Transverse colon (tissue), 4 donors: ENCODE data around the gene SF3A1. TPM values are rescaled to one million over a fixed set of nuclear protein-coding genes. Genes with fewer than 3 reads are reported as not detected.

Experiments used
- DNase-seq: peaks from one replicate; pipeline ENCODE4 v3.0.0-alpha.2; 2019
- H3K27ac ChIP-seq, 4 donors: fragments of 200-600 bp; sonication (generic); 2 replicates each; pipeline ENCODE4 v1.5.1; 2016 to 2018; ENCODE audit warnings: inconsistent platforms in 4 of 4
- H3K27me3 ChIP-seq: fragments of 200-600 bp; sonication (generic); 2 replicates; pipeline ENCODE4 v1.5.1; 2017; ENCODE audit warnings: inconsistent platforms
- H3K36me3 ChIP-seq, 4 donors: fragments of 200-600 bp; sonication (generic); 2 replicates each; pipeline ENCODE4 v1.5.1; 2017 to 2019; ENCODE audit warnings: inconsistent platforms in 4 of 4
- H3K4me1 ChIP-seq, 4 donors: fragments of 200-600 bp; sonication (generic); 2 replicates each; pipeline ENCODE4 v1.5.1; 2017 to 2020; ENCODE audit warnings: inconsistent platforms in 4 of 4
- H3K4me3 ChIP-seq, 4 donors: fragments of 200-600 bp; sonication (generic); 1 replicate in 1 of 4; 2 replicates in 3 of 4; pipeline versions ENCODE4 v1.5.1 to v1.6.1; 2017 to 2019; ENCODE audit warnings: inconsistent platforms in 4 of 4
- H3K9me3 ChIP-seq, 2 donors: fragments of 200-600 bp; sonication (generic); 2 replicates each; pipeline ENCODE4 v1.5.1; 2017 to 2019; ENCODE audit warnings: inconsistent platforms in 2 of 2
- EP300 ChIP-seq: sonication (generic); formaldehyde crosslinking; IDR thresholded peaks from one replicate; pipeline ENCODE4 v1.6.1; 2017; ENCODE audit warnings: antibody characterized with exemption, low read depth
- POLR2A ChIP-seq: fragments of 450-650 bp; IDR thresholded peaks from one replicate; pipeline ENCODE4 v1.6.1; 2016; ENCODE audit warnings: antibody characterized with exemption, mild to moderate bottlenecking, moderate library complexity
- POLR2AphosphoS5 ChIP-seq, 3 donors: sonication (generic); formaldehyde crosslinking; IDR thresholded peaks; one replicate each; pipeline ENCODE4 v1.6.1; 2016; ENCODE audit warnings: antibody characterized with exemption in 3 of 3
- WGBS, 2 donors: methylation state at CpG; one replicate each; pipeline ENCODE4 v1.1.5; 2018; ENCODE audit warnings: low coverage in 1 of 2; 5-methylcytosine and 5-hydroxymethylcytosine counted together
- in situ Hi-C, 4 donors: fragments of 200-750 bp; cut with MboI; loops; one replicate each; pipeline versions ENCODE4 v1.15.0 to v1.15.1; 2017; ENCODE audit warnings: low sequenced_read_pairs in 3 of 4, low pct_ligation_motif_present in 1 of 4, low pct_unique_long_range_greater_than_20kb in 1 of 4
- intact Hi-C: fragments of 100-400 bp; cut with DNase I; formaldehyde crosslinking; loops from one replicate; pipeline ENCODE4 v1.15.1; 2023; ENCODE audit warnings: low total_unique reads
- total RNA-seq, 4 donors: library from RNA; depleted of rRNA; stranded (reverse); fragments of >200 nt; gene quantifications; one replicate each; pipeline ENCODE4 v1.1.0, GENCODE V29; 2016
- TF ChIP-seq, protein P1 (sequence below), 5 experiments: fragments of 200-600 bp in 3 of 5; fragments of 450-650 bp in 2 of 5; sonication (generic) in 3 of 5; IDR thresholded peaks; 1 replicate in 2 of 5; 2 replicates in 3 of 5; pipeline ENCODE4 v1.5.1; 2016 to 2017; ENCODE audit warnings: antibody characterized with exemption in 5 of 5, inconsistent platforms in 3 of 5, mild to moderate bottlenecking in 2 of 5, moderate library complexity in 1 of 5

SF3A1 gene
- total RNA-seq, 4 donors from 2014 or later, result 73.2 to 664 (median 99.3) TPM

DNA sequence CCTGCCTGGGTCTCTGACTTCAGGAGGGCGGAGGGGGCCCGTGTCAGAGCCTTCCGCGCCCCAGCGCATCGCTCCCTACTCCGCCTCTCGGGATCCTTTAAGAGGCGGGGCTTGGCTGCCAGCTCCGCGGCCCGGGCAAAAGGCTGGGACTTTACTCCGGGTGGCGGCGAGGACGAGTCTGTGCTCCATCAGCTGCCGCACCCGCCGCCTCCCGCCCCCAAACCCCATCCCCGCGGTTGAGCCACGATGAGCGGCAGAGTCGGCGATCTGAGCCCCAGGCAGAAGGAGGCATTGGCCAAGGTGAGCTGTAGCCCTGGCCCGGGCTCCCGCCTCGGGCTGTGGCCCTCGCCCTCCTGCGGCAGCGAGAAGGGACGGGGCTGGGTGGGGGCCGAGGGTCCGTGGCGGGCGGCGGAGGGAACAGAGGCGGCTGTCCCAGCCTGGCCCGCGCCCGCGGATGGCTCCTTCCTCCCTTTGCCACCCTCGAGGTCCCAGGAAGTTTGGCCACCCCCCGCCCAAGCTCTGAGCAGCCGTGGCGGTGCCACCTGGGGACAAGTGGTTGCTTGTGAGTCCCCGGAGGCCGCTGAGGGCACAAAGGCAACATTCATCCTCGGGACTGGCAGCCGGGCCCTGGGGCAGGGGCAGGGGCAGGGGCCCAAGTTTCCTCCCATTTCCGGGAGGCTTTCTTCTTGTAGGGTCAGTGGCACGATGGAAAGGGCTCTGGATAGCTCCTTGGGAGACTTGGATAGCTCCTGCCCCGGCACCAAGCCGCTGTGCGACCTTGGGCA, 40.4 kb upstream of the SF3A1 start, which contains the start of gene SEC14L2:
SEC14L2 (plus strand) TSS at position 148 of the 785 bp plus-strand sequence; CDS start at position 247, 99 bp downstream.
- Histone ChIP-seq H3K27me3 (peaks cover 16% of the 10 kb centered on the region), H3K27ac (peak within 1 kb of the TSS; percentile 35 to 57 (median 38)), H3K9me3 (no peaks in the 10 kb centered on the region), H3K36me3 (no peaks in the 10 kb centered on the region), H3K4me3 (peak within 1 kb of the TSS; percentile 45 to 61 (median 50)), H3K4me1 (peaks cover 3 to 24% (median 17%) of the 10 kb centered on the region in 4 donors)
- DNase-seq, result peak; percentile 78
- in situ Hi-C loops, result loop anchor here (10.0 to 25.0 kb wide), 4 partner anchors 90 to 285 kb away; partner anchors contain the start of genes CASTOR1 (in 1 of the 4) and OSM (in 1 of the 4)
- 9% methylated on average over 5 of the region's 56 CpGs; no CpG with 5 or more reads in 1 of the 2 donors for WGBS, 2 donors
- intact Hi-C loops, result no loop called here
- peak in 2 of 3 donors; percentile 26 to 51 for TF ChIP-seq POLR2AphosphoS5 (IDR thresholded peaks at IDR 0.05)
- peak; percentile 16 for TF ChIP-seq POLR2A
- TF ChIP-seq, protein P1, sequence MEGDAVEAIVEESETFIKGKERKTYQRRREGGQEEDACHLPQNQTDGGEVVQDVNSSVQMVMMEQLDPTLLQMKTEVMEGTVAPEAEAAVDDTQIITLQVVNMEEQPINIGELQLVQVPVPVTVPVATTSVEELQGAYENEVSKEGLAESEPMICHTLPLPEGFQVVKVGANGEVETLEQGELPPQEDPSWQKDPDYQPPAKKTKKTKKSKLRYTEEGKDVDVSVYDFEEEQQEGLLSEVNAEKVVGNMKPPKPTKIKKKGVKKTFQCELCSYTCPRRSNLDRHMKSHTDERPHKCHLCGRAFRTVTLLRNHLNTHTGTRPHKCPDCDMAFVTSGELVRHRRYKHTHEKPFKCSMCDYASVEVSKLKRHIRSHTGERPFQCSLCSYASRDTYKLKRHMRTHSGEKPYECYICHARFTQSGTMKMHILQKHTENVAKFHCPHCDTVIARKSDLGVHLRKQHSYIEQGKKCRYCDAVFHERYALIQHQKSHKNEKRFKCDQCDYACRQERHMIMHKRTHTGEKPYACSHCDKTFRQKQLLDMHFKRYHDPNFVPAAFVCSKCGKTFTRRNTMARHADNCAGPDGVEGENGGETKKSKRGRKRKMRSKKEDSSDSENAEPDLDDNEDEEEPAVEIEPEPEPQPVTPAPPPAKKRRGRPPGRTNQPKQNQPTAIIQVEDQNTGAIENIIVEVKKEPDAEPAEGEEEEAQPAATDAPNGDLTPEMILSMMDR (IDR thresholded peaks at IDR 0.05), result no peak

DNA sequence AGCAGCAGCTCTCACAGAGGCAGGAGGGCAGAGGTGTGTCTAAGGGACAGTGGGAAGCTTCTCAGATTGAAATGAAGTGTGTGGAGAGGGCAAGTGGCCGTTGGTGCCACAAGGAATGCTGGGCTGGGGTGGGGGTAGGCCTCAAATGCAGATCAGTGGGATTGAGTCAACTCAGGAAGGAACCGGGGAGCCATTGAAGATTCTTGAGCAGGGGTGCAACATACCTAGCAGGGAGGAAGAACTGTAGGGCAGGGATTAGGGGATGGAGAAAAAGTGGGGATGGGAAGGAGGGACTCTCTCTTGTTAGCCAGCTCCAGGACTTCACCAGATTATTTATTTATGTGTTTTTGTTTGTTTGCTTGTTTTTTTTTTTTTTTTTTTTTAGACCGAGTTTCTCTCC, 37.2 kb upstream of the SF3A1 start:
- Histone ChIP-seq H3K36me3 (no peaks in the 10 kb centered on the region), H3K27me3 (peaks cover 16% of the 10 kb centered on the region), H3K9me3 (no peaks in the 10 kb centered on the region), H3K27ac (no peak overlapping the region), H3K4me3 (no peak overlapping the region), H3K4me1 (peaks cover 3 to 24% (median 17%) of the 10 kb centered on the region in 4 donors)
- DNase-seq, result no peak
- TF ChIP-seq, protein P1 (IDR thresholded peaks at IDR 0.05), result no peak
- TF ChIP-seq EP300, result no peak
- no peak for TF ChIP-seq POLR2AphosphoS5 (IDR thresholded peaks at IDR 0.05)
- TF ChIP-seq POLR2A, result no peak
- in situ Hi-C loops (loop anchor here (5.0 to 25.0 kb wide), 5 partner anchors 88 to 282 kb away; partner anchors contain the start of genes CASTOR1 (in 1 of the 4) and OSM (in 1 of the 4)), intact Hi-C loops (no loop called here)
- WGBS, 2 donors, result 40 to 80% methylated on average over 1 to 3 of the region's 3 CpGs

DNA sequence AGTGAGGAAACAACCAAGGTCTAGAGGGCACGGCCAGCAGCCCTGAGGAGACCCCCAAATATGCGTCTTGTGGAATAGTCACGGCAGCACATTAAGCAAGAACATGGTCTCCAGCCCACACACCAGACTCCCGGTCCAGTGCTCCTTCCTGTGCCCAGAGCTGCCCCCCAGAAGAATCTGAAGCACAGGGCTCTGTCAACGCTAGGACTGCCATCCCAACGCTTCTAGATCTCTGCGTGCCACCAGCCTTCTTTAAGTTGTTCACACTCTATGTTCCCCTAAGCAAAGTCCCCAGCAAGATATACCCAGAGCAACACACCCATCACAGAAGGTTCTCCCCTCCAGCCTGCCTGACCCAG, 36.6 kb upstream of the SF3A1 start:
- intact Hi-C loops (no loop called here), in situ Hi-C loops (loop anchor here (5.0 to 25.0 kb wide), 5 partner anchors 89 to 281 kb away; partner anchors contain the start of genes CASTOR1 (in 1 of the 4) and OSM (in 1 of the 4))
- Histone ChIP-seq H3K27ac (no peak overlapping the region), H3K36me3 (no peaks in the 10 kb centered on the region), H3K27me3 (peaks cover 14% of the 10 kb centered on the region), H3K4me3 (no peak overlapping the region), H3K9me3 (no peaks in the 10 kb centered on the region), H3K4me1 (peaks cover 3 to 20% (median 17%) of the 10 kb centered on the region in 4 donors)
- WGBS, 2 donors, result 76% methylated on average over 7 of the region's 7 CpGs; no CpG with 5 or more reads in 1 of the 2 donors
- no peak for TF ChIP-seq EP300
- no peak for TF ChIP-seq POLR2A
- no peak for TF ChIP-seq POLR2AphosphoS5 (IDR thresholded peaks at IDR 0.05)
- TF ChIP-seq, protein P1 (IDR thresholded peaks at IDR 0.05), result no peak
- no peak for DNase-seq

DNA sequence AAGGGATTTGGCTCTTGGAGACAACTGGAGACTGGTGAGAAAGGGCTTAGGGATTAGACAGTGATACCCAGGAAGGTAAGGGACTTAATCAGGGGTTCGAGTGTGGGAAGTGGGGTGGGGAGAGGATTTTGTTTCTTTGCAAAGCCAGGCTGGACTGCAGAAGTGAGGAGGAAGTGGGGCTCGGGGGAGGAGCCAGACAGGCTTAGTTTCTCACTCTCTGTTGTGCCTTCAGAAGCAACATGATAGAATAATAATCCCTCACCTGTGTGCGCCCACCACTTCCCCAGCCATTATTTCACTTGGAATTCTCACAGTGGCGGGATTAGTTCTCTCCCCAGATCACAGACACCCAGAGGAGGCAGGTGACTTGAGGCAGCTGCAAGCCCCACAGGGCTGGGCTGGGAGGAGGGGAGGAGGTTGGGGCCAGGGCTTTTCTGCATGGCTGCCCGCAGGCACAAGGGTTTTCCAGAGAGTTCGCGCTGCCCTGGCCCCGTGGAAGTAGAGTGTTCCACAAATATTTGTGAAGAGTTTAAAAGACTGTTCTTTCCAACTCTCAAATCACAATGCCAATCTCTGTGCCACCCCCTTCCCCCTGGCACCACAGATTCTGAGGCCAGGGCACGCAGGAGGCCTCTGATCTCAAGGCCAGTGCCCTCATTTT, 36.1 kb upstream of the SF3A1 start:
- TF ChIP-seq POLR2AphosphoS5 (IDR thresholded peaks at IDR 0.05) (no peak), EP300 (no peak), POLR2A (no peak)
- TF ChIP-seq, protein P1 (IDR thresholded peaks at IDR 0.05), result no peak
- 75% methylated on average over 9 of the region's 9 CpGs; no CpG with 5 or more reads in 1 of the 2 donors for WGBS, 2 donors
- in situ Hi-C loops, result loop anchor here (5.0 to 25.0 kb wide), 5 partner anchors 90 to 280 kb away; partner anchors contain the start of genes CASTOR1 (in 1 of the 4) and OSM (in 1 of the 4)
- no peak for DNase-seq
- intact Hi-C loops, result no loop called here
- Histone ChIP-seq H3K27ac (no peak overlapping the region), H3K9me3 (no peaks in the 10 kb centered on the region), H3K4me1 (peaks cover 3 to 16% (median 15%) of the 10 kb centered on the region in 4 donors), H3K36me3 (no peaks in the 10 kb centered on the region), H3K27me3 (peaks cover 9% of the 10 kb centered on the region), H3K4me3 (no peak overlapping the region)
